ENCODE measurements around the gene PLXNA4.

Gene PLXNA4

GRCh38 chr7:132232406-132232805, 343.9 kb downstream of the PLXNA4 start:
- in situ Hi-C loops (cut with HindIII; ENCODE audit: low sequenced_read_pairs), result no loop called here
- H3K4me3 ChIP-seq (ENCODE audit: low read depth, low read length), result no peak overlapping the region
- no peak for TF ChIP-seq CTCF (IDR thresholded peaks at IDR 0.05; ENCODE audit: low read depth, low read length)

GRCh38 chr7:132230462-132230861, 345.8 kb downstream of the PLXNA4 start:
- TF ChIP-seq CTCF (IDR thresholded peaks at IDR 0.05; ENCODE audit: low read depth, low read length), result no peak
- DNase-seq (ENCODE audit: low read depth, low spot score), result no peak
- no peak overlapping the region for H3K4me3 ChIP-seq (ENCODE audit: low read depth, low read length)
- in situ Hi-C loops (cut with HindIII; ENCODE audit: low sequenced_read_pairs), result no loop called here

More at GRCh38 chr7:132232406-132232805, 343.9 kb downstream of the PLXNA4 start:
- DNase-seq (ENCODE audit: low read depth, low spot score), result no peak

GRCh38 chr7:132228240-132228639, 348.0 kb downstream of the PLXNA4 start:
- in situ Hi-C loops (cut with HindIII; ENCODE audit: low sequenced_read_pairs), result no loop called here
- H3K4me3 ChIP-seq (ENCODE audit: low read depth, low read length), result no peak overlapping the region
- no peak for TF ChIP-seq CTCF (IDR thresholded peaks at IDR 0.05; ENCODE audit: low read depth, low read length)
- DNase-seq (ENCODE audit: low read depth, low spot score), result no peak

GRCh38 chr7:132226957-132227290, 349.3 kb downstream of the PLXNA4 start:
- in situ Hi-C loops (cut with HindIII; ENCODE audit: low sequenced_read_pairs), result no loop called here
- no peak for DNase-seq (ENCODE audit: low read depth, low spot score)
- H3K4me3 ChIP-seq (ENCODE audit: low read depth, low read length), result no peak overlapping the region
- TF ChIP-seq CTCF (IDR thresholded peaks at IDR 0.05; ENCODE audit: low read depth, low read length), result no peak

- no peak for TF ChIP-seq CTCF (IDR thresholded peaks at IDR 0.05; ENCODE audit: low read depth, low read length)
- H3K4me3 ChIP-seq (ENCODE audit: low read depth, low read length), result no peak overlapping the region
- in situ Hi-C loops (cut with HindIII; ENCODE audit: low sequenced_read_pairs), result no loop called here
- no peak for DNase-seq (ENCODE audit: low read depth, low spot score)
These were observed 350.0 kb downstream of the PLXNA4 start for GRCh38 chr7:132226046-132226956.

GRCh38 chr7:132225216-132226030, 350.8 kb downstream of the PLXNA4 start:
- no peak for TF ChIP-seq CTCF (IDR thresholded peaks at IDR 0.05; ENCODE audit: low read depth, low read length)
- in situ Hi-C loops (cut with HindIII; ENCODE audit: low sequenced_read_pairs), result no loop called here
- no peak overlapping the region for H3K4me3 ChIP-seq (ENCODE audit: low read depth, low read length)
- no peak for DNase-seq (ENCODE audit: low read depth, low spot score)

Measured in astrocyte of the spinal cord (primary cell).